ENCODE results near the gene OLA1. TPM values are rescaled to one million over a fixed set of nuclear protein-coding genes. Genes with fewer than 3 reads are reported as not detected.

The OLA1 gene
- total RNA-seq, 2 donors from 2014 or later: 127 to 181 TPM

DNA sequence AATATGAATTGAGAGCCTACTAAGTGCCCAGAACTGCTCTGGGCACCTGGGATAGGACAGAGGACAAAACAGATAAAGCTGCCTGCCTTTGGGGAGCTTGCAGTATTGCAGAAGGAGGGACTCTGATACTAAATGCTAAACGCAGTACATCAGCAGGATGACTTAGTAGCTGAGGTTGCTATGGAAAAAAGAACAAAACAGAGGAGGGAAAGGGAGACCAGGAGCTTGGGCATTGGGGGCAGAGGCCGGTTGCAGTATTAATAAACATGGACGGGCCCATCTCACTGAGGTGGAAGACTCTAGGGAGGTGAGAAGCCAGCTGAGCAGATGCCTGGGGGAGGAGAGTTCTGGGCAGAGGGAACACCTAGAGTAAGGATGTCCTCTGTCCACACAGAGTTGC lies 217.1 kb downstream of the OLA1 start:
- peaks cover 4% of the 10 kb centered on the region for H3K4me1 ChIP-seq (ENCODE audit: control insufficient read depth, insufficient read depth, low read length)
- no peak overlapping the region for H3K27ac ChIP-seq (ENCODE audit: low read depth, low read length)
- H3K4me3 Mint-ChIP-seq: no peak overlapping the region
- H3K4me3 ChIP-seq (ENCODE audit: low read length): no peak overlapping the region
- no peaks in the 10 kb centered on the region for H3K27me3 ChIP-seq (ENCODE audit: control insufficient read depth, insufficient read depth, low read length, poor library complexity, severe bottlenecking)
- no peaks in the 10 kb centered on the region for H3K9me3 Mint-ChIP-seq
- peaks cover 3% of the 10 kb centered on the region for H3K27me3 Mint-ChIP-seq (ENCODE audit: insufficient read depth)
- no peak overlapping the region for H3K9ac ChIP-seq (ENCODE audit: extremely low read depth, low read length, poor library complexity, severe bottlenecking)
- no peak overlapping the region for H3K27ac Mint-ChIP-seq
- H3K4me1 Mint-ChIP-seq: peaks cover 6% of the 10 kb centered on the region
- no peak for DNase-seq
- H3K36me3 ChIP-seq (ENCODE audit: control insufficient read depth, insufficient read depth, low read length): no peaks in the 10 kb centered on the region
- TF ChIP-seq, protein P1, sequence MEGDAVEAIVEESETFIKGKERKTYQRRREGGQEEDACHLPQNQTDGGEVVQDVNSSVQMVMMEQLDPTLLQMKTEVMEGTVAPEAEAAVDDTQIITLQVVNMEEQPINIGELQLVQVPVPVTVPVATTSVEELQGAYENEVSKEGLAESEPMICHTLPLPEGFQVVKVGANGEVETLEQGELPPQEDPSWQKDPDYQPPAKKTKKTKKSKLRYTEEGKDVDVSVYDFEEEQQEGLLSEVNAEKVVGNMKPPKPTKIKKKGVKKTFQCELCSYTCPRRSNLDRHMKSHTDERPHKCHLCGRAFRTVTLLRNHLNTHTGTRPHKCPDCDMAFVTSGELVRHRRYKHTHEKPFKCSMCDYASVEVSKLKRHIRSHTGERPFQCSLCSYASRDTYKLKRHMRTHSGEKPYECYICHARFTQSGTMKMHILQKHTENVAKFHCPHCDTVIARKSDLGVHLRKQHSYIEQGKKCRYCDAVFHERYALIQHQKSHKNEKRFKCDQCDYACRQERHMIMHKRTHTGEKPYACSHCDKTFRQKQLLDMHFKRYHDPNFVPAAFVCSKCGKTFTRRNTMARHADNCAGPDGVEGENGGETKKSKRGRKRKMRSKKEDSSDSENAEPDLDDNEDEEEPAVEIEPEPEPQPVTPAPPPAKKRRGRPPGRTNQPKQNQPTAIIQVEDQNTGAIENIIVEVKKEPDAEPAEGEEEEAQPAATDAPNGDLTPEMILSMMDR (conservative IDR thresholded peaks at IDR 0.05): no peak
- H3K9me3 ChIP-seq (ENCODE audit: control insufficient read depth, low read length): no peaks in the 10 kb centered on the region
- WGBS, 2 experiments (ENCODE audit: insufficient coverage in 1 of 2, insufficient read length in 1 of 2): 69 to 90% methylated on average over 2 to 3 of the region's 3 CpGs
- no peaks in the 10 kb centered on the region for H3K36me3 Mint-ChIP-seq (ENCODE audit: low read depth)

DNA sequence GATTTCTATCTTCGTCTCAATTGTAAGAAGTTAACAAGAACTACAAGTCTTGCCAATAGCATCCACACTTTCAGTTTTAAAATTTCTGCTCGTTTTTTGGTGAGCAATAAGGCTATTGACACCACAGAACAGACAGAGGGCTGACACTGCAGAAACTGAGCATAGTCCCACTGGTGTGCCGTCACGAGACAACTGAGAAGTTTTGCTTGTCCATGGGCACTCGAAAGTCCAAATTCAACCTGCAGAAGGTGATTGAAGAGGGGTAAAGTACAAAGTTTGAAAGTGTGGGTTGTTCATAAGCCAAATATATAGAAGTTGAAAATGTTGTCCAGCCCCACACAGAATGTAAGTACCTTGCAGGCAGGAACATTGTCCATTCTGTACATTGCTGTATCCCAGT lies 219.4 kb downstream of the OLA1 start:
- H3K27ac Mint-ChIP-seq: no peak overlapping the region
- H3K4me3 ChIP-seq (ENCODE audit: low read length): no peak overlapping the region
- H3K36me3 Mint-ChIP-seq (ENCODE audit: low read depth): no peaks in the 10 kb centered on the region
- no peaks in the 10 kb centered on the region for H3K9me3 ChIP-seq (ENCODE audit: control insufficient read depth, low read length)
- H3K9ac ChIP-seq (ENCODE audit: extremely low read depth, low read length, poor library complexity, severe bottlenecking): no peak overlapping the region
- H3K36me3 ChIP-seq (ENCODE audit: control insufficient read depth, insufficient read depth, low read length): no peaks in the 10 kb centered on the region
- no peaks in the 10 kb centered on the region for H3K27me3 Mint-ChIP-seq (ENCODE audit: insufficient read depth)
- no peak for DNase-seq
- no peak overlapping the region for H3K4me3 Mint-ChIP-seq
- H3K27me3 ChIP-seq (ENCODE audit: control insufficient read depth, insufficient read depth, low read length, poor library complexity, severe bottlenecking): no peaks in the 10 kb centered on the region
- 91 to 94% methylated on average over 4 to 5 of the region's 5 CpGs for WGBS, 2 experiments (ENCODE audit: insufficient coverage in 1 of 2, insufficient read length in 1 of 2)
- H3K27ac ChIP-seq (ENCODE audit: low read depth, low read length): no peak overlapping the region
- peaks cover 19% of the 10 kb centered on the region for H3K4me1 ChIP-seq (ENCODE audit: control insufficient read depth, insufficient read depth, low read length)
- H3K9me3 Mint-ChIP-seq: no peaks in the 10 kb centered on the region
- peaks cover 22% of the 10 kb centered on the region for H3K4me1 Mint-ChIP-seq
- TF ChIP-seq, protein P1 (conservative IDR thresholded peaks at IDR 0.05): no peak

DNA sequence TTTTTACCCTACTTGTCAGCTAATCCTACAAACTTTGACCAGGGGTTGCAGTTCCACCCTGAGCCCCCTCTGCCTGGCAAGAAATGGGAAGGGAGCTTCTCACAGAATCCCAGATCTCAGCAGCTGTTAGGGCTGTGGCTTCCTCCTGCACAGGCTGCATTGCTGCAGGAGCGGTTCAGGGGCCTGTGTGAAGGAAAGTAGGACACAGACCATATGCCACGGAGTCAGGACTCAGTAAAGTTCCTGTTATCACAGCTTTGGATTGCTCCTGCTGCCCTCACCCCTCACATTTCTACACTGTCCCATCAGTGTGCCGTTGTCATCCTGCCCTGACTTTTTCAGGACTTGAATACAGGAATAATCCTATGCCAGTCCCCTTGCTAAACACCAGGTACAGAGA lies 220.4 kb downstream of the OLA1 start:
- WGBS, 2 experiments (ENCODE audit: insufficient coverage in 1 of 2, insufficient read length in 1 of 2): 93 to 100% methylated on average over 1 to 3 of the region's 3 CpGs

More for the DNA sequence above, 220.4 kb downstream of the OLA1 start:
- Histone ChIP-seq H3K27me3 (ENCODE audit: control insufficient read depth, insufficient read depth, low read length, poor library complexity, severe bottlenecking) (no peaks in the 10 kb centered on the region), H3K4me3 (ENCODE audit: low read length) (no peak overlapping the region), H3K9ac (ENCODE audit: extremely low read depth, low read length, poor library complexity, severe bottlenecking) (peak overlapping the region; percentile 3), H3K27ac (ENCODE audit: low read depth, low read length) (no peak overlapping the region), H3K9me3 (ENCODE audit: control insufficient read depth, low read length) (no peaks in the 10 kb centered on the region), H3K36me3 (ENCODE audit: control insufficient read depth, insufficient read depth, low read length) (no peaks in the 10 kb centered on the region), H3K4me1 (ENCODE audit: control insufficient read depth, insufficient read depth, low read length) (peaks cover 21% of the 10 kb centered on the region)
- Mint-ChIP-seq H3K4me3 (no peak overlapping the region), H3K4me1 (peaks cover 23% of the 10 kb centered on the region), H3K27ac (no peak overlapping the region), H3K36me3 (ENCODE audit: low read depth) (no peaks in the 10 kb centered on the region), H3K27me3 (ENCODE audit: insufficient read depth) (no peaks in the 10 kb centered on the region), H3K9me3 (no peaks in the 10 kb centered on the region)
- DNase-seq: no peak
- TF ChIP-seq, protein P1 (conservative IDR thresholded peaks at IDR 0.05): no peak
